Mesendoderm (in vitro differentiated cells): ENCODE results near the gene TTC39A.

Source experiments
- DNase-seq: peaks from one replicate; pipeline ENCODE4 v3.0.0; 2013
- H2AK5ac ChIP-seq: 2 replicates; pipeline ENCODE4 v1.6.1; 2013; ENCODE audit warnings: low read length, inconsistent platforms
- H2BK120ac ChIP-seq: 2 replicates; pipeline ENCODE4 v1.6.1; 2013; ENCODE audit warnings: low read depth, mild to moderate bottlenecking, low read length, moderate library complexity, mixed read lengths
- H2BK15ac ChIP-seq: replicated peaks from 2 replicates; pipeline ENCODE4 v1.6.1; 2013; ENCODE audit warnings: low read depth, mild to moderate bottlenecking, moderate library complexity
- H2BK5ac ChIP-seq: 2 replicates; pipeline ENCODE4 v1.6.1; 2013; ENCODE audit warnings: low read length, inconsistent platforms
- H3K18ac ChIP-seq: 2 replicates; pipeline ENCODE4 v1.6.1; 2013; ENCODE audit warnings: mild to moderate bottlenecking, low read length, mixed read lengths
- H3K23ac ChIP-seq: one replicate; pipeline ENCODE4 v1.6.1; 2013; ENCODE audit warnings: low read length
- H3K27ac ChIP-seq: 2 replicates; pipeline ENCODE4 v1.5.1; 2013; ENCODE audit warnings: low read depth, mild to moderate bottlenecking, inconsistent platforms, low read length, moderate library complexity
- H3K27me3 ChIP-seq: 2 replicates; pipeline ENCODE4 v1.6.1; 2013; ENCODE audit warnings: low read length, control low read depth, mild to moderate bottlenecking, inconsistent platforms; ENCODE audit not compliant: insufficient read depth, poor library complexity
- H3K36me3 ChIP-seq: 2 replicates; pipeline ENCODE4 v1.6.1; 2013; ENCODE audit warnings: low read length, inconsistent platforms; ENCODE audit not compliant: control insufficient read depth, insufficient read depth
- H3K4ac ChIP-seq: one replicate; pipeline ENCODE4 v1.6.1; 2013; ENCODE audit warnings: low read depth, mild to moderate bottlenecking, low read length, moderate library complexity
- H3K4me1 ChIP-seq: 2 replicates; pipeline ENCODE4 v1.6.1; 2013; ENCODE audit warnings: low read depth, low read length, inconsistent platforms; ENCODE audit not compliant: control insufficient read depth
- H3K4me2 ChIP-seq: 2 replicates; pipeline ENCODE4 v1.6.1; 2013; ENCODE audit warnings: low read length
- H3K4me3 ChIP-seq: 2 replicates; pipeline ENCODE4 v1.5.1; 2013; ENCODE audit warnings: mild to moderate bottlenecking, low read length
- H3K56ac ChIP-seq: one replicate; pipeline ENCODE4 v1.6.1; 2013; ENCODE audit warnings: low read length
- H3K79me1 ChIP-seq: 2 replicates; pipeline ENCODE4 v1.6.1; 2013; ENCODE audit warnings: low read length, inconsistent platforms
- H3K79me2 ChIP-seq: 2 replicates; pipeline ENCODE4 v1.6.1; 2013; ENCODE audit warnings: mild to moderate bottlenecking, low read length; ENCODE audit not compliant: control insufficient read depth, insufficient read depth
- H3K9ac ChIP-seq: 2 replicates; pipeline ENCODE4 v1.6.1; 2013; ENCODE audit warnings: low read length, inconsistent platforms
- H4K5ac ChIP-seq: one replicate; pipeline ENCODE4 v1.6.1; 2013; ENCODE audit warnings: low read length
- H4K8ac ChIP-seq: one replicate; pipeline ENCODE4 v1.6.1; 2013; ENCODE audit warnings: low read depth, mild to moderate bottlenecking, control low read depth, low read length, moderate library complexity
- WGBS: extraction: QIAGEN DNeasy Blood & Tissue Kit; methylation state at CpG from one replicate; pipeline ENCODE4 v1.1.7; 2013; ENCODE audit warnings: low lambda C conversion rate, missing lambda C conversion rate; ENCODE audit not compliant: insufficient coverage; ENCODE audit errors: extremely low coverage; 5-methylcytosine and 5-hydroxymethylcytosine counted together

The TTC39A gene

GRCh38 chr1:51276286-51276685, 54.1 kb downstream of the TTC39A start:
- Histone ChIP-seq H2BK15ac (no peak overlapping the region), H3K56ac (no peak overlapping the region), H3K4me1 (no peaks in the 10 kb centered on the region), H3K9ac (no peak overlapping the region), H2AK5ac (no peak overlapping the region), H3K23ac (no peak overlapping the region), H3K18ac (no peak overlapping the region), H3K4ac (no peak overlapping the region), H3K4me3 (no peak overlapping the region), H3K27ac (no peak overlapping the region), H3K4me2 (no peak overlapping the region), H3K27me3 (no peaks in the 10 kb centered on the region), H4K5ac (no peak overlapping the region), H4K8ac (no peak overlapping the region), H2BK120ac (no peak overlapping the region), H2BK5ac (no peak overlapping the region), H3K36me3 (no peaks in the 10 kb centered on the region), H3K79me1 (no peaks in the 10 kb centered on the region), H3K79me2 (no peaks in the 10 kb centered on the region)
- no peak for DNase-seq
- no CpG with 5 or more reads among the region's 7 CpGs for WGBS

DNA sequence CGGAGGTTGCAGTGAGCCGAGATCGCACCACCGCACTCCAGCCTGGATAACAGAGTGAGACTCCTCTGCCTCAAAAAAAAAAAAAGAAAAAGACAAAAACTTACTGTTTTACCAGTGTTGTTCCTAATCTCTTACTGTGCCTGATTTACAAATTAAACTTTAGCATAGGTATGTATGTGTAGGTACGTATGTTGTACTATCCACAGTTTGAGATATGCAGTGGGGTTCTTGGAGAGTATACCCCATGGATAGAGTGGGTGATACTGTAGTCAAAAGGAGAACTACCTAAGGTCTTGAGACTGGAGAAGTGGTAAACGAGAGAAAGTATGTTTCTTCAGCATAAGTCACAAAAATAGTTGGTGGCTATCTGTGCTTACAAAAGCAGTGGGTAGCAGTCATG, 55.7 kb downstream of the TTC39A start:
- H3K23ac ChIP-seq, result no peak overlapping the region
- no peak overlapping the region for H3K4me3 ChIP-seq
- H2AK5ac ChIP-seq, result no peak overlapping the region
- no peak overlapping the region for H4K5ac ChIP-seq
- H2BK5ac ChIP-seq, result no peak overlapping the region
- H4K8ac ChIP-seq, result no peak overlapping the region
- H3K79me1 ChIP-seq, result no peaks in the 10 kb centered on the region
- no peak overlapping the region for H2BK15ac ChIP-seq
- no peaks in the 10 kb centered on the region for H3K79me2 ChIP-seq
- H3K9ac ChIP-seq, result no peak overlapping the region
- WGBS, result no CpG with 5 or more reads among the region's 6 CpGs
- no peak overlapping the region for H3K18ac ChIP-seq
- no peak for DNase-seq
- H3K27me3 ChIP-seq, result no peaks in the 10 kb centered on the region
- H3K4ac ChIP-seq, result no peak overlapping the region
- peaks cover 2% of the 10 kb centered on the region for H3K36me3 ChIP-seq
- H3K4me1 ChIP-seq, result no peaks in the 10 kb centered on the region
- no peak overlapping the region for H3K56ac ChIP-seq
- no peak overlapping the region for H3K4me2 ChIP-seq
- H3K27ac ChIP-seq, result no peak overlapping the region
- no peak overlapping the region for H2BK120ac ChIP-seq

DNA sequence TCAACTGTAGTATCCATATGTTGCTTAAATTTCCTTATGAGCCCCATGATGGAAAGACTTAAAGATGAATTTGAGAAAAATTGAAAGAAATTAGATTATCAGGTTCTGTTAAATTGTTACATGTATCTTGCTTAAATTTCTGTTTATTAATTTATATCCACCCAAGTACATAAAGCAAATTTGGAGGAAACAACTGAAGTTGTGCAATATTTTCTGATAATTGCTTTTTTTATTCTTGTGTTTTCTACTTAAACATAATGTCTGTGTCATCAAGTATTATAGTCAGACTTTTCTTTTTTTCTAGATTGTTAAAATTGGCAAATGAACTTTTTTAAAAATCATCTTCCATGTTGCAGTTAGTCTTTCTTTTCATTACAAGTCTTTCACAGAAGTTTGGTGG, 57.4 kb downstream of the TTC39A start:
- no peaks in the 10 kb centered on the region for H3K27me3 ChIP-seq
- H3K36me3 ChIP-seq, result peaks cover 2% of the 10 kb centered on the region

DNA sequence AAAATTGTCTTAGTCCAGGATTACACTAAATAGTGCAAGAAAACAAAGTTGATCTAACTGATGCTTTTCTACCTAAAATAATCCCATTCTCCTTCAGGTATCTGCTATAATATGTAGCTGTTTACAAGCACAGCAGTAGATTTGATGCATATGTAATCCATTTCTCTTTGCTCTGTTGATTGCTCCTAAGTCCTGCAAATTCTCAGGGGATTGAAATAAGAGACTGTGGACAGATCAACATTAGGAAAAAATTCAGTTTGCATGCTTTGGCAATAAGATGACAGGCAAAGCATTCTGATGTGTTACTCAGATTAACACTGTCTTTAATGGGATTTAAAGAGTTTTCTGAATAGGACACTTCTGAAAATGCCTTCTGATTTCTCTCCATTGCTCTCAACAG, 59.6 kb downstream of the TTC39A start:
- no peak overlapping the region for H3K4me2 ChIP-seq
- H4K8ac ChIP-seq, result no peak overlapping the region
- H4K5ac ChIP-seq, result no peak overlapping the region
- no peaks in the 10 kb centered on the region for H3K27me3 ChIP-seq
- H3K9ac ChIP-seq, result no peak overlapping the region
- DNase-seq, result no peak
- H3K23ac ChIP-seq, result no peak overlapping the region
- peaks cover 7% of the 10 kb centered on the region for H3K79me2 ChIP-seq
- H3K4ac ChIP-seq, result no peak overlapping the region
- H3K79me1 ChIP-seq, result peaks cover 8% of the 10 kb centered on the region
- no peak overlapping the region for H3K56ac ChIP-seq
- no peak overlapping the region for H2BK15ac ChIP-seq
- H3K18ac ChIP-seq, result no peak overlapping the region
- H2BK5ac ChIP-seq, result no peak overlapping the region
- no peak overlapping the region for H2BK120ac ChIP-seq
- H3K27ac ChIP-seq, result no peak overlapping the region
- H2AK5ac ChIP-seq, result no peak overlapping the region
- no peak overlapping the region for H3K4me3 ChIP-seq
- H3K4me1 ChIP-seq, result no peaks in the 10 kb centered on the region
- H3K36me3 ChIP-seq, result peaks cover 2% of the 10 kb centered on the region

More for the DNA sequence above, 57.4 kb downstream of the TTC39A start:
- H3K9ac ChIP-seq, result no peak overlapping the region
- H2AK5ac ChIP-seq, result no peak overlapping the region
- no peak overlapping the region for H3K27ac ChIP-seq
- H2BK5ac ChIP-seq, result no peak overlapping the region
- no peak overlapping the region for H3K4me3 ChIP-seq
- H3K79me2 ChIP-seq, result no peaks in the 10 kb centered on the region
- H2BK15ac ChIP-seq, result no peak overlapping the region
- no peak overlapping the region for H3K4me2 ChIP-seq
- DNase-seq, result no peak
- H3K23ac ChIP-seq, result no peak overlapping the region
- peaks cover 3% of the 10 kb centered on the region for H3K79me1 ChIP-seq
- H4K5ac ChIP-seq, result no peak overlapping the region
- H3K4me1 ChIP-seq, result no peaks in the 10 kb centered on the region
- H2BK120ac ChIP-seq, result no peak overlapping the region
- H3K18ac ChIP-seq, result no peak overlapping the region
- H3K4ac ChIP-seq, result no peak overlapping the region
- H3K56ac ChIP-seq, result no peak overlapping the region
- H4K8ac ChIP-seq, result no peak overlapping the region

GRCh38 chr1:51268634-51269033, 61.7 kb downstream of the TTC39A start:
- H3K4ac ChIP-seq, result no peak overlapping the region
- no peaks in the 10 kb centered on the region for H3K27me3 ChIP-seq
- WGBS, result no CpG with 5 or more reads among the region's 2 CpGs
- no peak overlapping the region for H3K9ac ChIP-seq
- no peak overlapping the region for H3K27ac ChIP-seq
- no peak overlapping the region for H3K56ac ChIP-seq
- DNase-seq, result no peak
- no peaks in the 10 kb centered on the region for H3K4me1 ChIP-seq
- H3K18ac ChIP-seq, result no peak overlapping the region
- H2BK120ac ChIP-seq, result no peak overlapping the region
- H2AK5ac ChIP-seq, result no peak overlapping the region
- no peak overlapping the region for H4K5ac ChIP-seq
- H3K4me3 ChIP-seq, result no peak overlapping the region
- no peak overlapping the region for H3K23ac ChIP-seq
- H4K8ac ChIP-seq, result no peak overlapping the region
- H2BK5ac ChIP-seq, result no peak overlapping the region
- H2BK15ac ChIP-seq, result no peak overlapping the region
- no peak overlapping the region for H3K4me2 ChIP-seq
- H3K79me1 ChIP-seq, result peaks cover 11% of the 10 kb centered on the region
- peaks cover 2% of the 10 kb centered on the region for H3K36me3 ChIP-seq
- peaks cover 8% of the 10 kb centered on the region for H3K79me2 ChIP-seq

- Histone ChIP-seq H3K27ac (no peak overlapping the region), H3K79me2 (peaks cover 10% of the 10 kb centered on the region), H3K18ac (no peak overlapping the region), H3K56ac (no peak overlapping the region), H3K4me3 (no peak overlapping the region), H3K9ac (no peak overlapping the region), H4K5ac (no peak overlapping the region), H2AK5ac (no peak overlapping the region), H3K4ac (no peak overlapping the region), H3K79me1 (peaks cover 11% of the 10 kb centered on the region), H2BK5ac (no peak overlapping the region), H2BK15ac (no peak overlapping the region), H3K36me3 (peaks cover 2% of the 10 kb centered on the region), H2BK120ac (no peak overlapping the region), H3K4me1 (no peaks in the 10 kb centered on the region), H3K4me2 (no peak overlapping the region), H4K8ac (no peak overlapping the region), H3K23ac (no peak overlapping the region), H3K27me3 (no peaks in the 10 kb centered on the region)
- no CpG with 5 or more reads among the region's 4 CpGs for WGBS
- DNase-seq, result no peak
Observed at GRCh38 chr1:51266791-51267190, 63.6 kb downstream of the TTC39A start.
